Esophagus squamous epithelium (tissue), 5 donors: Measurements from ENCODE around the gene SOAT2. TPM values are rescaled to one million over a fixed set of nuclear protein-coding genes. Genes with fewer than 3 reads are reported as not detected.
A peak's percentile ranks its signal among the peaks of the same experiment; 100 is the strongest.

Source experiments
- DNase-seq: peaks from one replicate; lab custom pipeline; 2025; lab: John Stamatoyannopoulos, UW
- H3K27ac ChIP-seq, 4 donors: fragments of 200-600 bp; sonication (generic); one replicate each; pipeline ENCODE4 v1.5.1; 2016 to 2019; ENCODE audit warnings: mild to moderate bottlenecking in 1 of 4
- H3K27me3 ChIP-seq, 4 donors: fragments of 200-600 bp; sonication (generic); 1 replicate in 3 of 4; 2 replicates in 1 of 4; pipeline versions ENCODE4 v1.5.1 to v1.6.0; 2017 to 2021; ENCODE audit warnings: antibody characterized with exemption in 1 of 4
- H3K36me3 ChIP-seq, 3 donors: fragments of 200-600 bp; sonication (generic); one replicate each; pipeline ENCODE4 v1.5.1; 2016 to 2019
- H3K4me1 ChIP-seq, 3 donors: fragments of 200-600 bp; sonication (generic); one replicate each; pipeline ENCODE4 v1.5.1; 2017 to 2019
- H3K4me3 ChIP-seq, 4 donors: fragments of 200-600 bp; sonication (generic); 1 replicate in 3 of 4; 2 replicates in 1 of 4; pipeline ENCODE4 v1.5.1; 2016 to 2019; ENCODE audit warnings: mild to moderate bottlenecking in 2 of 4, moderate library complexity in 1 of 4
- H3K9me3 ChIP-seq, 3 donors: fragments of 200-600 bp; sonication (generic); one replicate each; pipeline ENCODE4 v1.5.1; 2016 to 2019
- POLR2A ChIP-seq, 4 donors: fragments of 450-650 bp; IDR thresholded peaks; one replicate each; pipeline ENCODE4 v1.6.1; 2017; ENCODE audit warnings: antibody characterized with exemption in 4 of 4, mild to moderate bottlenecking in 4 of 4, moderate library complexity in 3 of 4
- WGBS, 2 donors: methylation state at CpG; one replicate each; pipeline ENCODE4 v1.1.5; 2018; 5-methylcytosine and 5-hydroxymethylcytosine counted together
- intact Hi-C: fragments of 100-400 bp; cut with DNase I; formaldehyde crosslinking; loops from one replicate; pipeline ENCODE4 v1.15.0; 2022
- total RNA-seq, 4 donors: library from RNA; depleted of rRNA; stranded (reverse); fragments of >200 nt; gene quantifications; one replicate each; pipeline ENCODE4 v1.1.0, GENCODE V29; 2016
- TF ChIP-seq, protein P1 (sequence below), 6 experiments: fragments of 450-650 bp in 4 of 6; fragments of 200-600 bp in 2 of 6; sonication (generic) in 2 of 6; IDR thresholded peaks; one replicate each; pipeline ENCODE4 v1.5.1; 2016 to 2019; ENCODE audit warnings: antibody characterized with exemption in 6 of 6, mild to moderate bottlenecking in 4 of 6, moderate library complexity in 4 of 6
- donor health status: DM: yes; HTN: yes; CAD: no.

The SOAT2 gene
- total RNA-seq, 4 donors from 2014 or later, result not detected

- DNase-seq, result no peak
- Histone ChIP-seq H3K27ac (peak overlapping the region in 2 of 4 donors; percentile 6 to 81), H3K4me3 (no peak overlapping the region), H3K4me1 (peaks cover 12 to 89% (median 50%) of the 10 kb centered on the region in 3 donors), H3K36me3 (peaks cover 0 to 80% (median 20%) of the 10 kb centered on the region in 3 donors), H3K9me3 (no peaks in the 10 kb centered on the region), H3K27me3 (no peaks in the 10 kb centered on the region)
- no peak for TF ChIP-seq POLR2A (IDR thresholded peaks at IDR 0.05)
- TF ChIP-seq, protein P1, sequence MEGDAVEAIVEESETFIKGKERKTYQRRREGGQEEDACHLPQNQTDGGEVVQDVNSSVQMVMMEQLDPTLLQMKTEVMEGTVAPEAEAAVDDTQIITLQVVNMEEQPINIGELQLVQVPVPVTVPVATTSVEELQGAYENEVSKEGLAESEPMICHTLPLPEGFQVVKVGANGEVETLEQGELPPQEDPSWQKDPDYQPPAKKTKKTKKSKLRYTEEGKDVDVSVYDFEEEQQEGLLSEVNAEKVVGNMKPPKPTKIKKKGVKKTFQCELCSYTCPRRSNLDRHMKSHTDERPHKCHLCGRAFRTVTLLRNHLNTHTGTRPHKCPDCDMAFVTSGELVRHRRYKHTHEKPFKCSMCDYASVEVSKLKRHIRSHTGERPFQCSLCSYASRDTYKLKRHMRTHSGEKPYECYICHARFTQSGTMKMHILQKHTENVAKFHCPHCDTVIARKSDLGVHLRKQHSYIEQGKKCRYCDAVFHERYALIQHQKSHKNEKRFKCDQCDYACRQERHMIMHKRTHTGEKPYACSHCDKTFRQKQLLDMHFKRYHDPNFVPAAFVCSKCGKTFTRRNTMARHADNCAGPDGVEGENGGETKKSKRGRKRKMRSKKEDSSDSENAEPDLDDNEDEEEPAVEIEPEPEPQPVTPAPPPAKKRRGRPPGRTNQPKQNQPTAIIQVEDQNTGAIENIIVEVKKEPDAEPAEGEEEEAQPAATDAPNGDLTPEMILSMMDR (IDR thresholded peaks at IDR 0.05), result no peak
- intact Hi-C loops, result no loop called here
- WGBS, 2 donors, result 77 to 86% methylated on average over 6 to 7 of the region's 13 CpGs
Measured at GRCh38 chr12:53057816-53058500, 45.3 kb upstream of the SOAT2 start.

- 67 to 78% methylated on average over 7 to 9 of the region's 35 CpGs for WGBS, 2 donors
- intact Hi-C loops, result no loop called here
- peaks cover 0 to 89% (median 20%) of the 10 kb centered on the region in 3 donors for H3K36me3 ChIP-seq
- no peak for TF ChIP-seq POLR2A (IDR thresholded peaks at IDR 0.05)
- TF ChIP-seq, protein P1 (IDR thresholded peaks at IDR 0.05), result no peak
- H3K4me3 ChIP-seq, result no peak overlapping the region
- H3K27me3 ChIP-seq, result no peaks in the 10 kb centered on the region
- DNase-seq, result no peak
- H3K4me1 ChIP-seq, result peaks cover 3 to 89% (median 51%) of the 10 kb centered on the region in 3 donors
- peak overlapping the region in 2 of 4 donors; percentile 6 to 81 for H3K27ac ChIP-seq
- H3K9me3 ChIP-seq, result no peaks in the 10 kb centered on the region
Measured at GRCh38 chr12:53058674-53059433, 44.4 kb upstream of the SOAT2 start.

DNA sequence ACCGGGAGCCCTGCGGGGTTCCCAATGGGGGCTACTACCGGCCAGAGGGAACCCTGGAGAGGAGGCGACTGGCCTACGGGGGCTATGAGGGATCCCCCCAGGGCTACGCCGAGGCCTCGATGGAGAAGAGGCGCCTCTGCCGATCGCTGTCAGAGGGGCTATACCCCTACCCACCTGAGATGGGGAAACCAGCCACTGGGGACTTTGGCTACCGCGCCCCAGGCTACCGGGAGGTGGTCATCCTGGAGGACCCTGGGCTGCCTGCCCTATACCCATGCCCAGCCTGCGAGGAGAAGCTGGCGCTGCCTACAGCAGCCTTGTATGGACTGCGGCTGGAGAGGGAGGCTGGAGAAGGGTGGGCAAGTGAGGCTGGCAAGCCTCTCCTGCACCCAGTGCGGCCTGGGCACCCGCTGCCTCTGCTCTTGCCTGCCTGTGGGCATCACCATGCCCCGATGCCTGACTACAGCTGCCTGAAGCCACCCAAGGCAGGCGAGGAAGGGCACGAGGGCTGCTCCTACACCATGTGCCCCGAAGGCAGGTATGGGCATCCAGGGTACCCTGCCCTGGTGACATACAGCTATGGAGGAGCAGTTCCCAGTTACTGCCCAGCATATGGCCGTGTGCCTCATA is 43.7 kb upstream of the SOAT2 start:
- TF ChIP-seq, protein P1 (IDR thresholded peaks at IDR 0.05), result no peak
- no peak for TF ChIP-seq POLR2A (IDR thresholded peaks at IDR 0.05)
- peak overlapping the region in 2 of 4 donors; percentile 6 to 81 for H3K27ac ChIP-seq
- WGBS, 2 donors, result 87% methylated on average over 3 of the region's 24 CpGs; no CpG with 5 or more reads in 1 of the 2 donors
- H3K4me1 ChIP-seq, result peaks cover 0 to 89% (median 52%) of the 10 kb centered on the region in 3 donors
- H3K9me3 ChIP-seq, result no peaks in the 10 kb centered on the region
- no peaks in the 10 kb centered on the region for H3K27me3 ChIP-seq
- no peak overlapping the region for H3K4me3 ChIP-seq
- no peak for DNase-seq
- peaks cover under 1 to 96% (median 20%) of the 10 kb centered on the region in 3 donors for H3K36me3 ChIP-seq
- intact Hi-C loops, result no loop called here

- Histone ChIP-seq H3K9me3 (no peaks in the 10 kb centered on the region), H3K36me3 (peaks cover 6 to 100% (median 20%) of the 10 kb centered on the region in 3 donors), H3K4me1 (peaks cover 0 to 89% (median 51%) of the 10 kb centered on the region in 3 donors), H3K27me3 (no peaks in the 10 kb centered on the region), H3K27ac (peak overlapping the region in 3 of 4 donors; percentile 68 to 81 (median 74)), H3K4me3 (no peak overlapping the region)
- TF ChIP-seq, protein P1 (IDR thresholded peaks at IDR 0.05), result no peak
- TF ChIP-seq POLR2A (IDR thresholded peaks at IDR 0.05), result peak in 1 of 4 donors; percentile 6
- no peak for DNase-seq
- WGBS, 2 donors, result 65 to 86% methylated on average over 2 to 14 of the region's 17 CpGs
- intact Hi-C loops, result no loop called here
Measured at GRCh38 chr12:53060064-53060720, 43.1 kb upstream of the SOAT2 start.
